IMR-90 (cell line): ENCODE data around the gene CDH7.

ENCODE experiments used
- CEBPB ChIP-seq: IDR thresholded peaks from 2 replicates; pipeline ENCODE4 v1.6.1; 2012; ENCODE audit warnings: low read depth, low read length, improper control_type of control experiment
- FOS ChIP-seq: fragments of 150-350 bp; IDR thresholded peaks from 2 replicates; pipeline ENCODE4 v1.6.1; 2016; ENCODE audit warnings: low read depth, low read length
- MAFK ChIP-seq: IDR thresholded peaks from 2 replicates; pipeline ENCODE4 v1.6.1; 2012; ENCODE audit warnings: low read depth, low read length, improper control_type of control experiment
- MXI1 ChIP-seq: IDR thresholded peaks from 2 replicates; pipeline ENCODE4 v1.6.1; 2012; ENCODE audit warnings: low read depth, mild to moderate bottlenecking, low read length, moderate library complexity, borderline replicate concordance
- NFE2L2 ChIP-seq: fragments of 150-350 bp; IDR thresholded peaks from 2 replicates; pipeline ENCODE4 v1.6.1; 2016; ENCODE audit warnings: low read depth, mild to moderate bottlenecking, low read length
- POLR2A ChIP-seq: IDR thresholded peaks from 2 replicates; pipeline ENCODE4 v1.6.1; 2012; ENCODE audit warnings: mild to moderate bottlenecking, low read depth, low read length
- RAD21 ChIP-seq: IDR thresholded peaks from 2 replicates; pipeline ENCODE4 v1.6.1; 2012; ENCODE audit warnings: low read length, improper control_type of control experiment
- RCOR1 ChIP-seq: IDR thresholded peaks from 2 replicates; pipeline ENCODE4 v1.6.1; 2012; ENCODE audit warnings: mild to moderate bottlenecking, low read length, improper control_type of control experiment; ENCODE audit not compliant: insufficient replicate concordance
- RFX5 ChIP-seq: IDR thresholded peaks from 2 replicates; pipeline ENCODE4 v1.8.0; 2012; ENCODE audit warnings: low read depth, mild to moderate bottlenecking, low read length, moderate library complexity
- SMC3 ChIP-seq: fragments of 150-350 bp; IDR thresholded peaks from 2 replicates; pipeline ENCODE4 v1.6.1; 2016; ENCODE audit warnings: low read depth, mild to moderate bottlenecking, antibody characterized with exemption, low read length, moderate library complexity
- TF ChIP-seq, protein P1 (sequence below): conservative IDR thresholded peaks from 2 replicates; pipeline ENCODE4 v1.5.1; 2012; ENCODE audit warnings: mild to moderate bottlenecking, low read depth, low read length, improper control_type of control experiment
- TF ChIP-seq, protein P2 (sequence below): fragments of 150-350 bp; IDR thresholded peaks from 2 replicates; pipeline ENCODE4 v1.6.1; 2016; ENCODE audit warnings: low read depth, mild to moderate bottlenecking, low read length, moderate library complexity, borderline replicate concordance
- TF ChIP-seq, protein P3 (sequence below): fragments of 150-350 bp; IDR thresholded peaks from 2 replicates; pipeline ENCODE4 v1.6.1; 2017; ENCODE audit warnings: mild to moderate bottlenecking, antibody characterized with exemption, low read length, low read depth

DNA sequence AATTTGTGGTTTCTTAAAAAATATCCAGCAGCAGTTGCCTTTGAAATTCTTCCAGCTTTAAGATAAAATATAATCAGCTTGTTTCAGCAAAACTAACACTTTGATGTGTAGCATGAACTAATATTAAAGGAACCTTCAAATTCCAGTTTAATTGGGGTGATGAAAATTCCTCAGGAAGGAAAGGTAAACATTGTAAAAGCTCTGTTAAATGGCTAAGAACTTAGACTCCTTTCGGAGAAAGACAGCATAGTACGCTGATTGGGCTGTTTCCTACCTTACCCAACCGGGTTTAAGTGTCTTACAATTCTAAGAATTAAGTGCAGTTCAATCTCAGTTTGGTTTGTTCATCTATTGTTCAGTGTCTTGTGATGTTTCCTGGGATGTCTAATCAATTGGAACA, 108.3 kb downstream of the CDH7 start:
- TF ChIP-seq CEBPB = no peak
- no peak for TF ChIP-seq POLR2A
- TF ChIP-seq, protein P1, sequence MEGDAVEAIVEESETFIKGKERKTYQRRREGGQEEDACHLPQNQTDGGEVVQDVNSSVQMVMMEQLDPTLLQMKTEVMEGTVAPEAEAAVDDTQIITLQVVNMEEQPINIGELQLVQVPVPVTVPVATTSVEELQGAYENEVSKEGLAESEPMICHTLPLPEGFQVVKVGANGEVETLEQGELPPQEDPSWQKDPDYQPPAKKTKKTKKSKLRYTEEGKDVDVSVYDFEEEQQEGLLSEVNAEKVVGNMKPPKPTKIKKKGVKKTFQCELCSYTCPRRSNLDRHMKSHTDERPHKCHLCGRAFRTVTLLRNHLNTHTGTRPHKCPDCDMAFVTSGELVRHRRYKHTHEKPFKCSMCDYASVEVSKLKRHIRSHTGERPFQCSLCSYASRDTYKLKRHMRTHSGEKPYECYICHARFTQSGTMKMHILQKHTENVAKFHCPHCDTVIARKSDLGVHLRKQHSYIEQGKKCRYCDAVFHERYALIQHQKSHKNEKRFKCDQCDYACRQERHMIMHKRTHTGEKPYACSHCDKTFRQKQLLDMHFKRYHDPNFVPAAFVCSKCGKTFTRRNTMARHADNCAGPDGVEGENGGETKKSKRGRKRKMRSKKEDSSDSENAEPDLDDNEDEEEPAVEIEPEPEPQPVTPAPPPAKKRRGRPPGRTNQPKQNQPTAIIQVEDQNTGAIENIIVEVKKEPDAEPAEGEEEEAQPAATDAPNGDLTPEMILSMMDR = no peak
- TF ChIP-seq RAD21 = no peak
- no peak for TF ChIP-seq RCOR1
- TF ChIP-seq MXI1 = no peak
- no peak for TF ChIP-seq RFX5
- TF ChIP-seq SMC3 = no peak
- TF ChIP-seq, protein P2, sequence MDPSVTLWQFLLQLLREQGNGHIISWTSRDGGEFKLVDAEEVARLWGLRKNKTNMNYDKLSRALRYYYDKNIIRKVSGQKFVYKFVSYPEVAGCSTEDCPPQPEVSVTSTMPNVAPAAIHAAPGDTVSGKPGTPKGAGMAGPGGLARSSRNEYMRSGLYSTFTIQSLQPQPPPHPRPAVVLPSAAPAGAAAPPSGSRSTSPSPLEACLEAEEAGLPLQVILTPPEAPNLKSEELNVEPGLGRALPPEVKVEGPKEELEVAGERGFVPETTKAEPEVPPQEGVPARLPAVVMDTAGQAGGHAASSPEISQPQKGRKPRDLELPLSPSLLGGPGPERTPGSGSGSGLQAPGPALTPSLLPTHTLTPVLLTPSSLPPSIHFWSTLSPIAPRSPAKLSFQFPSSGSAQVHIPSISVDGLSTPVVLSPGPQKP = no peak
- no peak for TF ChIP-seq FOS
- TF ChIP-seq MAFK = no peak
- no peak for TF ChIP-seq NFE2L2
- TF ChIP-seq, protein P3, sequence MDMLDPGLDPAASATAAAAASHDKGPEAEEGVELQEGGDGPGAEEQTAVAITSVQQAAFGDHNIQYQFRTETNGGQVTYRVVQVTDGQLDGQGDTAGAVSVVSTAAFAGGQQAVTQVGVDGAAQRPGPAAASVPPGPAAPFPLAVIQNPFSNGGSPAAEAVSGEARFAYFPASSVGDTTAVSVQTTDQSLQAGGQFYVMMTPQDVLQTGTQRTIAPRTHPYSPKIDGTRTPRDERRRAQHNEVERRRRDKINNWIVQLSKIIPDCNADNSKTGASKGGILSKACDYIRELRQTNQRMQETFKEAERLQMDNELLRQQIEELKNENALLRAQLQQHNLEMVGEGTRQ = no peak
